Liver (tissue), 3 donors: ENCODE results near the gene RAG2.

Experiments
- CTCF ChIP-seq: fragments of 150-350 bp; IDR thresholded peaks from 2 replicates; pipeline ENCODE4 v1.5.1; 2017; ENCODE audit warnings: improper control_type of control experiment, low read depth, low read length; ENCODE audit not compliant: missing input control
- REST ChIP-seq: IDR thresholded peaks from 2 replicates; pipeline ENCODE4 v1.6.1; 2016; ENCODE audit warnings: antibody characterized with exemption, mild to moderate bottlenecking
- TAF1 ChIP-seq: conservative IDR thresholded peaks from 2 replicates; pipeline ENCODE4 v1.6.1; 2016; ENCODE audit warnings: antibody characterized with exemption, mild to moderate bottlenecking
- donor health status: healthy.
- donor health status: healthy.

GRCh38 chr11:36619502-36619901, 21.5 kb upstream of the RAG2 start:
- TF ChIP-seq REST (no peak), CTCF (no peak), TAF1 (no peak)
